DMS114 treated with DMSO at 0.1 percent for 48 hours (cell line): ENCODE data around the gene EGLN2.
"Not testable (repeated sequence)": the region's sequence is repeated elsewhere in the genome, so short reads cannot be mapped to it uniquely, and the experiment has no call there.

ENCODE experiments used
- DNase-seq: peaks from one replicate; lab custom pipeline; 2025; ENCODE audit not compliant: unreplicated experiment; lab: John Stamatoyannopoulos, UW

EGLN2 gene

DNA sequence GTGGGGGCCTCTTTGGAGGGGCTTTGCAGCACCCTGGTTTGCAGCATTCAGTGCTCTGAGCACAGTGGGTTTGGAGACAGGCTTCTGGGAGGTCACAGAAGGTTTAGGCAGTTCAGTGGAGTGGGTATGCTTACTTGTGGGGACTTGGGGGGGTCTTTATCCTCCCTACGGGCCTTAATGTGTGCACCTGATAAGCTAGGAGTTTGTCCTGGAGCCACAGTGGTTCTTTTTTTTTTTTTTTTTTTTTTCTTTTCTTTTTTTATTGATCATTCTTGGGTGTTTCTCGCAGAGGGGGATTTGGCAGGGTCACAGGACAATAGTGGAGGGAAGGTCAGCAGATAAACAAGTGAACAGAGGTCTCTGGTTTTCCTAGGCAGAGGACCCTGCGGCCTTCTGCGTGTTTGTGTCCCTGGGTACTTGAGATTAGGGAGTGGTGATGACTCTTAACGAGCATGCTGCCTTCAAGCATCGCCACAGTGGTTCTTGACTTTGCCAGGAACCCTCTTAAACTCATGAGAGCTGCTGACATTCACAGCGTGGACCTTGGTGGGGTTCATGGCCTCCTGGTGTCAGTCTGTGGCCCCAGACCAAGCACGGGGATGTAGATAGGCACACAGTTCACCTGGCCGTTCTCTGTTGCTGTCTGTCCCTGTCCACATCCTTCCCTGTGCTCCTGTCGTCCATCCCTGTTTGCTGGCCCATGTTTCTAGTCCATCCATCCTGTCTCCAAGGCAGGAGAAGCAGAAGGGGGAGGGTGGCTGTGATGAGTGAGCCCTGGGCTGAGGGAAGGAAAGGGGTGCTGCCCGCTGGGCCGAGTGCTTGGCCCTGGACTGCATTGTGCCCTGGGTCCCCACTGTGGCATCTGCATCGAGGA lies 2.7 kb downstream of the EGLN2 start:
- no peak for DNase-seq

DNA sequence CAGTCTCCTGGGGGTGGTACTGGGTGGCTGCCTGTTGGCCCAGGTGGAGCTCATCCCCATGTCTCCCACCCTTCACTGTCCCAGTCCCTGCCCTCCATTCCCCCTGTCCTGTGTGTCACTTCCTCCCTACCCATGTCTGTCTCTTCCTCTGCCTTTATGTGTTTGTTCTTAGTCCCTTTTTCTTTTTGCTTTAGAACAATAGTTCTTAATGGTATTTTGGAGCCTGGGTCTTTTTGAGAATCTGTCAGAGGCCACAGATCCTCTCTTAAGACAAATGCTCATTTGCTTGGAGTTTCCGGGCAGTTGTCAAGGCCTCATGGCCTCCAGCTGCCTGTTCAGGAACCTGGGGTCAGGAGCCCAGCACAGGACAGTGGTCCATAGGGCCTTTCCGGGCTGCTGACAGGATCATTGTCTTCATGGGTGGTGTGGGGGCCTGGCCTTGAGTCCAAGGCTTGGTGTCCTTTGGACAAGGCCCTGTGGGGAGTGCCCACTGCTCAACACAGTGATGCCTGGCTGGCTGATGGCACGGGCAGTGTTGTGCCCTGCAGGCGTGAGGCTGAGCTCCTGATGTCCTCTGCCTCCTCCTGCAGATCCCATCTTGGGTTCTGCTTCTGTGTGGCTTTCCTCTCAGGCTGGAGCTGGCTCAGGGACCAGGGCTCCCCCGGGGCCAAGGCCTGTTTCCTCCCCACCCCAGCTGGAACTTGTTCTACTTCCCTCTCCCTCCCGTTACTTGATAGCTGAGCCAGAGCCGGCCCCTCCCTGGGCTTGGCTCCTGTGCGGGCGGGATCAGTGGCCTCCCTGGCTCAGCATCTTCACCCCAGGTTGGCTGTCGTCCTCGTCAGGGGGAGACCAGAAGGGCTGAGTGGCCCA lies 3.5 kb downstream of the EGLN2 start:
- no peak for DNase-seq

DNA sequence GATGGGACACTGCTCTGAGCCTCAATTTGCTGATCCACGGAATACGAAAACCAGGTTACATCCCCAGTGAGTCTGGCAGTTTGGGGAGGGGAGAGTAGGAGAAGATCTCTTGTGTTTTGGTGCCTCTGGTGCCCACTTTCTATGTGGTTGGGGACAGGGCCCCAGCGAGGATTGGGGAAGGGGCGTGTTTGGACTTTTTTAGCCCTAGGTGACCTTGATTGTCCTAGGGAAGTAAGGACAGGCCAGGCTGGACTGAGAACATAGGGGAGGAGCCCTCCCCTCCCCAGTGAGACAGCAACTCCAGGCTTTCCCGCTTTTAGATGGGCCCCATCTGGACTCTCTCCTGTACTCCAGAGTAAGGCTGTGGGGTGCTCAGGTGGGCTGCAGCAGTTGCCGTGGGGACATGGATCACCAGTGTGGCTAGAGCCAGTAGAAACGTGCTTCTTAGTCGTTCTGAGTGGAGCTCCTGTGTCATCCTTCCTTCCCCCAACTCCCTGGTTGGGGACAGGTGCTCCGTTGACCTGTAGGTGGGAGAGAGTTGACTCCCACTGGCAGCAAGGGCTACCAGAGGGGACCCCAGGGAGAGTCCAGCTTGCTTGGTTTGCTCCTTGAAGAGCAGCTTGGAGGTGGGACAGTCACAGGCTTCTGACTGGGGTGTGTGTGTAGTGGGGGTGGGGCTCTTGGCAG lies 4.3 kb downstream of the EGLN2 start:
- no peak for DNase-seq

DNA sequence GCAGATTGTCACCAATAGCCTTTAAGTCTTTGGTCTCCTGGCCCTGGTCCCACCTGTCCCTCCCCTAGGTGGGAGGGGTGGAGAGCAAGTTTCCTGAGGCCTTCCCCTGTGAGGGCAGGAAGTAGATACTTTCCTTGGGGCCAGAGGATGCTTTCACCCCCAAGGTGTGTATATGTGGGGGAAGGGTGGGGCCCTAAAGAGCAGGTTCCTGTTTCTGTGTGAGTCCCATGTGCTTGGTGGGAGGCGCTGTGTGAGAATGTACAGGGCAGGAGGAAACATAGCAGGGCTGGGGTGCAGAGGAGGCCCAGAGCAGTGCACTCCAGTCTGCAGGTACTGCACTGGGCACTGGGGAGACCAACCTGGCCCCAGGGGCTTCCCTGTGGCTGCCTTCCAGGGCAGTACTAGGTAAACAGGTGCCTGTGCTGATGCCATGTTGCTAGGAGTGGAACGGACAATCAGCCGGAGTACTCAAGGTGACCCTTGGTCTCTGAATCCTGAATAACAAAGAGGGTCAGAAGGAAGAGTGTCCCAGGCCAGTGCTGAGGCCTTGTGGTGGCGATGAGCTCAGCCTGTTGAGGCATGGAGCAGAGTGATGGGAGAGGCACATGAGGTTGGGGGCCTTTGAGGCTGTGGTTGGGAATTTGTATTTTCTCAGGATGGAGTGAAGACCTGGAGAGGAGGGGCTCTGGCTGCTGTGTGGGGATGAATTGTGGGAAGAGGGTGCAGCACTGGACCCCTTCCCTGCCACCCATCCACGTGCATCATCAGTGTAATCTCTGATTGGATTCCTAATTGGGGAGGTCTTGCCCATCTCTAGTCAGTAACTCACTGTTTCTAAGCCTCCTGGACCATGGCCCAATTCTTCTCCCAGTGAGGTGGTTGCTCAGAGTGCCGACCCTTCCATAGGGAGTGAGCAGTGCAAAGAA lies 5.1 kb downstream of the EGLN2 start:
- no peak for DNase-seq

DNA sequence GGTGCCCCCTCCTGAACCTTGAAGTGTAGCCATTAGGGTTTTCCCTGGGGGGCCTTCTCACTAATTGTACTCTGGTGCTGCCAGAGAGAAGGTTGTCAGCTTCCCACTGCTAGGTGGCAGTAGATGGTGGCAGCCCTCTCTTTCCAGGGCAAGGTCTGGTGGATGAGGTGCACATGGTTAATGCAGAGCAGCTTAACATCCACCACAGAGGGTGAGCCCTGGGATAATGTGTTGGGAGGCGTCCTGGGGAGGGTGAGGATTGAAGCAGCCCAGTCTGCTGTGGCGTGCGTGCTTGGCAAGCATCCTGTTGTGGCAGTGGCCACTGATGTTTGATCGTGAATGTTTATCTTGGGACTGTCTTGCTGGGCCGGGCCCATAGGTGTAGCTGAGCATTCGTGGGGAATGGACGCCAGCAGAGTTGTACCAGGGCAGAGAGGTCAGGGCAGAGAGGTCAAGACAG lies 5.8 kb downstream of the EGLN2 start:
- no peak for DNase-seq

DNA sequence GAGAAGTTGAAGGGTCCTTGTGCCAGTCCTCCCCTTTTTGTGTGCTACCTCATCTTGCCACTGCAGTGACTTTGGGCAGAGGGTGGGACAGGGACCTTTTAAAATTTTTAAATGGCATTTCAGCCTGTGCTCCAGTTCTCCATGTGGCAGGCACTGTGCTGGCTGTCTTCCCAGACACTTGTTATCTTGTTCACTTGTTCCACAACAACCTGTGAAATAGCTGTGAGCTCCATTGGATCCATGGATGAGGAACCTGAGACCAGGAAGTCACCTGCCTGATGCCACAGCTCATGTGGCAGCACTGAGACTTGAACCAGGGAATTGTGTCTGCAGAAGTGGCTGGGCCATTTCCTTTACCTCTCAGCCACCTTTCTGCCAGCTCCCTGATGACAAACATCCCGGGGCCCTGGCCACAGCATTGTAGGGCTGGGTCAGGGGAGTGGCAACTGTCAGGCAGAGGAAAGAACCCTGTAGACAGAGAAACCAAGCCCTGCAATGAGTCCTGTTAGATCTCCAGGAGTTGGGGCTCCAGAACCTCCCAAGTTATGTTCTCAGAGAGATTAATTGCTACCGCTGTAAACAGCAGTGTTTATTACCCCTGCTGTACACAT lies 6.4 kb downstream of the EGLN2 start:
- DNase-seq = no peak

DNA sequence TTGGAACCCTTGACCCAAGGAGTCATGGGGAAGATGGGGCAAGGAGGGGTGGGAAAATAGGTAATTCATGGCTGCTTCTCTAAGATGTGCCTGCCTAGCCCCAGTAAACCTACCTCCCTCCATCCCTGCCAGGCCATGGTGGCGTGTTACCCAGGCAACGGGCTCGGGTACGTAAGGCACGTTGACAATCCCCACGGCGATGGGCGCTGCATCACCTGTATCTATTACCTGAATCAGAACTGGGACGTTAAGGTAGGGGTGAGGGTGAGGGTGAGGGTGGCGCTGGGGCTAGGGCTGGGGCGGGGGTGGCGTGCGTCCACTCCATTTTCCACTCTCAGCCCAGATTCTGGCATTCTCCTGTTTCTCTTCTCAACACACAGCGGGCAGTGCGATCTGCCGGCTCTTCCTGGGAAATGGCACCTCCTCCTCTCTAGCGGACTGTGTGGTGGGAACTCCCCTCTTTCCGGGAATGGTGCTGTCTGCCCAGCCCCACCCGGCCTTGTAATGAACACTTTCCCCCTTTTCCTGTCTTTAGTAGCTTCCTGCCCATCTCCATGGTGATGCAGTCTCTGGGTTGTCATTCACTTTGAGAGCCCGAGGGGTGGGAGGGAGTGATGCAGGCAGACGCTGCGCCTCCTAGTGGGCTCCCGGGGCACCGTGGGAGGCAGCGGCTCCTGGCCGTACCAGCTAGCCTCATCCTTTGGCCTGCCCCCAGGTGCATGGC lies 7.6 kb downstream of the EGLN2 start:
- DNase-seq = peak; percentile 63

DNA sequence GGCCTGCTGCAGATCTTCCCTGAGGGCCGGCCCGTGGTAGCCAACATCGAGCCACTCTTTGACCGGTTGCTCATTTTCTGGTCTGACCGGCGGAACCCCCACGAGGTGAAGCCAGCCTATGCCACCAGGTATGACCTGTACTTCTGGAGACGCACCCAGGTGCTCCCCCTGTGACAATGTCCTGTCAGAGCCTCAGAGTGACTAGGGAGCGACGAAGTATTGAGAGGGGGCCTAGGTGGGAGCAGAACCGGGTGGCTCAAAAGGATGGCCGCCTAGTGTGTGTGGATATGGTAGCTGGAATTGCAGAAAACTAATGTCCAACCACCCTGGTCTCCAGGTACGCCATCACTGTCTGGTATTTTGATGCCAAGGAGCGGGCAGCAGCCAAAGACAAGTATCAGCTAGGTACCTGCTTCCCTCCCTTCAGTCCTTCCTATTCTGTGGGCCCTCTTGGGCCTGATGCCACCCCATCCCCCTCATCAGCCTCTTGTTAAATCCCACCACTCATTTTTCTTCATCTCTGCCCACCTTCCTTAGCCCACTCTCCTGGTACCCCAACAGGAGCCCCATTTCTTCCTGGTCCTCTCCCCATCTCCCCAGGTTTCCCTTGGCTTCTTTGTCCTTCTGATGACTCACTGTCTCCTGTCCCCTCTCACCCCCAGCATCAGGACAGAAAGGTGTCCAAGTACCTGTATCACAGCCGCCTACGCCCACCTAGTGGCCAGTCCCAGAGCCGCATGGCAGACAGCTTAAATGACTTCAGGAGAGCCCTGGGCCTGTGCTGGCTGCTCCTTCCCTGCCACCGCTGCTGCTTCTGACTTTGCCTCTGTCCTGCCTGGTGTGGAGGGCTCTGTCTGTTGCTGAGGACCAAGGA lies 8.4 kb downstream of the EGLN2 start:
- no peak for DNase-seq

DNA sequence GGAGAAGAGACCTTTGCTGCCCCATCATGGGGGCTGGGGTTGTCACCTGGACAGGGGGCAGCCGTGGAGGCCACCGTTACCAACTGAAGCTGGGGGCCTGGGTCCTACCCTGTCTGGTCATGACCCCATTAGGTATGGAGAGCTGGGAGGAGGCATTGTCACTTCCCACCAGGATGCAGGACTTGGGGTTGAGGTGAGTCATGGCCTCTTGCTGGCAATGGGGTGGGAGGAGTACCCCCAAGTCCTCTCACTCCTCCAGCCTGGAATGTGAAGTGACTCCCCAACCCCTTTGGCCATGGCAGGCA lies 9.0 kb downstream of the EGLN2 start:
- no peak for DNase-seq

DNA sequence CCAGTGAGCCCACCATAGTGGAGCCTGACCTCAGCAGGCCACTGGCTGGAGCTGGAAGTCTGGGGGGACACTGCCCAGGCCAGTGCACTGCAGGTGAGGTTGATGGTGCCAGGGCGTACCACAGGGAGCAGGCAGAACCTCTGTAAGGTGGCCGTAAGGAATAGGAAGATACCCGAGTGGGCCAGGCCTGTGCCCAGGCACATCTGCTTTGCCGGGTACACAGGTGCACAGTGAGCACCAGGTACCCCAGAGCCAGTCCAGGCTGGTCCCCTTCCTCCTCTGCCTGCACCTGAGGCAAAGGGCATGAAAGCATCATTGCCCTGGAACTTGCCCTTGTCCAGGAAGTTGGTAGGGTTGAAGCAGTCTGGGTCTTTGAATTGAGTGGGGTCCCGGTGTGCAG lies 9.5 kb downstream of the EGLN2 start:
- DNase-seq = no peak

DNA sequence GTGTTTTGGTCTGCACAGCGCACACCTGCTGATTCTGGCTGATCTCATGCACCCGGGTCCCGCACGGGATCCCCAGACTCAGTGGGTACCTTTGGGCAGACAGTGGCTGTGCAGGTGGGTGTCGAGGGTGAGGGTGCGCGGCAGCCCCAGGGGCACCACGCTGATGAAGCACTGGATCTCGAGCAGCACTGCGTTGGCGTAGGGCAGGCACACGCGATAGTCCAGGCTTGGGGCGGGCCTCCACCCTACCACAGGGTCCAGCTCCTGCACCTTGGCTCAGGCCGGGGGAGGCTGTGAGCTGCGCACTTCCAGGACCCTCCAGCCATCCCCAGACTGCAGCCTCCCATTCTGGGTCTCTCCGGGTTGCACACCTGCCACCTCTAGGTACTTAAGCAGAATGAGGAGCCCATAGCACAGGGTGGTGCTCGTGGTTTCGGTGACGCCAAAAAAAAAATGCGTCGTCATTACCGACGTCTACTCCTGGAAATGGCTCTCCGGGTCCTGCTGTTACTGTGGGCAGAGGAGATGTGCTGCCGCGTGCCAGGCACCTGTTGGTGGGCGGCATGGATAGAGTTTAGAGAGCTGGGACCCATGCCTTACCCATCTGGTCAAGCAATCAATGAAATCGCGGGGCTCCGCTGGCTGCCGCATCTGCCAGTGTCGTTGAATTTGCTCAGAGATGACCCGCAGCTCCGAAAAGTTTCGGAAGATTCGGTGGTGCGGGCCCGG lies 10.5 kb downstream of the EGLN2 start:
- DNase-seq = no peak

DNA sequence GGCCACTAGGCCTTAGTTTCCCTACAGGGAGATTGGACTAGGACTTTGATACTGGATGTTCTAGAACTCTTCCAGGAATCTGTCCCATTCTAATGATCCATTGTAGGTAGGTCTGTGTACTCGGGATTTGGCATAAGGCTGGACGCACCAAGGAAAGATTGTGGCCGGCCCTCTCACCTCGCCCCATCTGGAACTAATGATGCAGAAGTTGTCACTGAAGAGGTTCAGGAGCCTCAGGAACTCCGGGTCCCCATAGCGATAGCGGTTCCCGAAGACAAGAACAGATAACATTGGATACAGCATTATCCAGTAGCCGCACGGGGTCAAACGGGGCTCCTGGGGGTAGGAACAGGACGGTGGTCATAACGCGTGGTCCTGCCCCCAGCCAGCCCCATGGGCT lies 11.2 kb downstream of the EGLN2 start:
- DNase-seq = no peak

DNA sequence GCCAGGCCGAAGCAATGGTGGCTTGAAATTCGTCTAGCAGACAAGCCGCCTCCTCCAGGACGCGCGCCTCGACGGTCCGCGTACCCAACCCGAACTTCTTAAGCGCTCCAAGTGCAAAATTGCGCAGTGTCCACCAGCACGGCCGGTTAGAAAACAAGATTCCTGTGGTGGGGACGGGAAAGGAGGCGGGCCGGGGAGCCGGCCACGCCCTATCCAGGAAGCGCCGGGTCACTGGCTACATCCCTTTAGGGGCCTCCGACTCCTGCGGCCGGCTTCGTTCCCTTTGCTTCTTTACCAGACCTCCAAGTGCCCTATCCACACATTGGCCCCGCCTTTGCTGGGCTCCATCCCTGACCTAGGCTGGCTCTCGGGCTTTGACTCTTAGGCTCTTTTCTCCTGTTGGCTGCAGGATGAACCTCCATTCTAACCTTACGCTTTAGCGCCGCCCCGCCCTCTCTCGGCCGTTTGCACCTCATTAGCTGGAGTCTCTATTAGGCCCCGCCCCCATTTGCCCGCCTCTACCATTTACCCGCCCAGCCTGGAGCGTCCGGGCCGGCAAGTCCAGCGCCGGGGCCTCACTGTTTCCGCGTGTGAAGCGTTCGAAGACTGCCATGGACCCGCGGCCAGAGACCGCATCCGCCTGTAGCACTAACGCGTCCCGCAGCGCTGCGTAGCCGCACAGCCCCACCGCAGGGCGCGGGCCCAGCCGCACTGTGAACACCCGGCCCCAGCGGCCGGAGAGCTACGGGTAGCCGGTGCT lies 11.8 kb downstream of the EGLN2 start:
- DNase-seq = peak; percentile 23

DNA sequence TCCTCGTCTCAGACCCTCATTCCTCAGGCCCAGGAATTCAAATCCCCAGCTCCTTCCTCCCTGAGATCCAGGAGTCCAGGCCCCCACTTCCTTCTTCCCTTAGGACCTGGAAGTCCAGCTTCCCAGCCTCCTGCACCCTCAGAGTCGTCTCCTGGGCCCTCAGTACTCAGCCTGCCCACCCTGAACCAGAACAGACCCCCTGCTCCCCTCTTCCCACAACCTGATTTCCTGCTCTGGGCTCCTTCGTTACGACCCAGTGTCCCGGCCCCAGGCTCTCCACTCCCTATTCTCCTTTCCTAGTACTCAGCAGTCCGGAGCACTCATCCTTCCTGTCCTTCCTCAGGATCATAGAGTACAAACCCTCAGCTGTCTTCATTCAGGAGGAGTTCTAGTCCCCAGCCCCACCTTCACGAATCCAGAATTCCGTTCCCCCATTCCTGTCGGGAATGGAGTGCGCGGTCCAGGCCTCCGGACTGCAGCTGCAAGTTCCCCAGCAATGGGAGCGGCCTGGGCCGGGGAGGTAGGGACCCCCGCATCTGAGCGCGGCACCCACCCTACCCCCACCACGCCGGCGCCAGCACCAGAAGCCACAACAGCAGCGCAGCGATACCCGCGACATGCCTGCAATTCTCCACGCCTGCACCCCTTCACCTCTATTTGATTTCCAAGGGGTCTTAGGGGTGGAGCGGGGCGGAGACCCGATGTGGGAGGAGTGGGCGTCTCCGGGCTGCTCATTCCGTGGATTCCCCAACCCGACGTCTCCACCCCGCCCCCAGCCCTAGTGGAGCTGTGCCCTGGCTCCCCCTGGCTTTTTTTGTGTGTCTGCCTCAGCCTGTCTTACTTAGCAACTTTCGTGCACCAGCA lies 12.7 kb downstream of the EGLN2 start:
- DNase-seq = no peak

DNA sequence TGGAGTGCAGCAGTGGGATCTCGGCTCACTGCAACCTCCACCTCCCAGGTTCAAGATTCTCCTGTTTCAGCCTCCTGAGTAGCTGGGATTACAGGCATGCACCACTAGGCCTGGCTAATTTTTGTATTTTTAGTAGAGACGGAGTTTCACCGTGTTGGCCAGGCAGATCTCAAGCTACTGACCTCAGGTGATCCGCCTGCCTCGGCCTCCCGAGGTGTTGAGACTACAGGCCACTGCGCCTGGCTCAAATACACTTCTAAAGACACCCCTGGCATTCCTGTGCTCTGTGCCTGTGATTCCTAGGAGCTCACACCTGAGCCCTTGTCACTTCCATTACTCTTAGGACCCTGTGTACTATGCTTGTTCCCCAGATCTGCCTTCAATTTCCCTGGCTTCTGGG lies 13.6 kb downstream of the EGLN2 start:
- DNase-seq = not testable (repeated sequence)

DNA sequence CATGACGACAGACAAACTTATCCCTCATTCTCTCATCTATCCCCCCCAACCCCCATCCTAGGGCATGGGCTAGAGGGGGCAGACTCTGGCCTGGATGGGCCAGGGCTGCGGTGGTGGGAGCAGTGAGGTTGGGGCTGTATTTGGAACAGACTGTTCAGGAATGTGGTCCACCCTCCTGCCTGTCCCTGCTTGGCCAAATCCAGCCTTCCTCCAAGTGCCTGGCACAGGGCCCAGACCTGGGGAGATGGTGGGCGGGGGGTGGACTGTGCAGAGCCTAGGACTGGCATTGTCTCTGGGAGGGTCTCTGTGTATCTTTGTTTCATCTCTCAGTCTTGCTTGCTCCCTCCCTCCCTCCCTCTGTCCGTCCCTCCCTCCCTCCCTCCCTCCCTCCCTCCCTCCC lies 14.2 kb downstream of the EGLN2 start:
- DNase-seq = no peak
